BJ (cell line): ENCODE data around the gene SCN1B. TPM values are rescaled to one million over a fixed set of nuclear protein-coding genes. Genes with fewer than 3 reads are reported as not detected.

Experiments used
- CTCF ChIA-PET: fragments of 350-600 bp; formaldehyde crosslinking; extraction: SDS; loops from one replicate; lab custom pipeline; 2021; ENCODE audit warnings: antibody characterized with exemption, inconsistent platforms; lab: Yijun Ruan, JAX
- POLR2A ChIA-PET: fragments of 300-600 bp; sonication (Branson Sonifier 250); formaldehyde crosslinking; extraction: SDS; loops from one replicate; lab custom pipeline; 2021; ENCODE audit warnings: antibody characterized with exemption; lab: Charles Lee
- DNase-seq: peaks from one replicate; pipeline ENCODE4 v3.0.0-alpha.2; 2011; ENCODE audit warnings: low read depth
- H3K27me3 ChIP-seq: 2 replicates; pipeline ENCODE4 v1.6.0; 2011; ENCODE audit warnings: low read length; ENCODE audit not compliant: control insufficient read depth, insufficient read depth
- H3K36me3 ChIP-seq: 2 replicates; pipeline ENCODE4 v1.5.1; 2011; ENCODE audit warnings: low read length; ENCODE audit not compliant: control insufficient read depth, insufficient read depth
- H3K4me3 ChIP-seq: 2 replicates; pipeline ENCODE4 v1.5.1; 2011; ENCODE audit warnings: low read depth, mild to moderate bottlenecking, control low read depth, low read length
- CTCF ChIP-seq: IDR thresholded peaks from 2 replicates; pipeline ENCODE4 v1.5.1; 2011; ENCODE audit warnings: low read depth, mild to moderate bottlenecking, control low read depth, inconsistent platforms, low read length, moderate library complexity; ENCODE audit not compliant: insufficient read depth
- polyA plus RNA-seq: library from polyadenylated mRNA; depleted of rRNA; stranded (reverse); fragments of >200 nt; gene quantifications from 2 replicates; pipeline ENCODE4 v1.2.3, GENCODE V29; 2011

The SCN1B gene
- polyA plus RNA-seq, 1 experiment = 9.5 TPM

- TF ChIP-seq CTCF = no peak
- CTCF ChIA-PET = interaction anchor here (0.6 to 1.8 kb wide), 3 partner anchors 9 to 70 kb away, joined by 3 to 5 read pairs (median 3); no protein-coding TSS in a partner anchor
- POLR2A ChIA-PET = no interaction called here
- Histone ChIP-seq H3K36me3 (peaks cover 50% of the 10 kb centered on the region), H3K4me3 (no peak overlapping the region), H3K27me3 (no peaks in the 10 kb centered on the region)
- DNase-seq = no peak
Measured at GRCh38 chr19:35021596-35021995, 8.7 kb upstream of the SCN1B start.

- CTCF ChIA-PET = interaction anchor here (0.9 to 1.8 kb wide), 4 partner anchors 10 to 69 kb away, joined by 3 to 6 read pairs (median 4); no protein-coding TSS in a partner anchor
- POLR2A ChIA-PET = no interaction called here
Measured at GRCh38 chr19:35022460-35022859, 7.8 kb upstream of the SCN1B start.

DNA sequence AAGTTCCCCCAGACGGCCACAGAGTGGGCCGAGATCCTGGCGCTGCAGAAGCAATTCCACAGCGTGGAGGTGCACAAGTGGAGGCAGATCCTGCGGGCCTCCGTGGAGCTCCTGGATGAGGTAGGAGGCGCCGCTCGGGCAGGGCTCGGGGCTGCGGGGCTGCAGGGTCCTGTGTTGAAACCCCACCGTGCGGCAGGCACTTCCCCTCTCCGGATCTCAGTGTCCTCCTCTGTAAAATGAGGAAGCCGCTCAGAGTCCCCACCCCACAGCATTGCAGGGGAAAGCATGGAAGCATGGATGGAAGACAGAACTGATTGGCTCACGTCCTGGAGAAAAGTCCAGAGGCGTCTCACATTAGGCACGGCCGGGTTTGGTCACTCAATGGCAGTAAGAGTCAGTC lies 6.8 kb upstream of the SCN1B start:
- Histone ChIP-seq H3K36me3 (peaks cover 47% of the 10 kb centered on the region), H3K27me3 (no peaks in the 10 kb centered on the region), H3K4me3 (no peak overlapping the region)
- no peak for TF ChIP-seq CTCF
- ChIA-PET POLR2A (no interaction called here), CTCF (no interaction called here)
- DNase-seq = no peak

More at GRCh38 chr19:35022460-35022859, 7.8 kb upstream of the SCN1B start:
- Histone ChIP-seq H3K27me3 (no peaks in the 10 kb centered on the region), H3K36me3 (peaks cover 49% of the 10 kb centered on the region), H3K4me3 (no peak overlapping the region)
- TF ChIP-seq CTCF = no peak
- DNase-seq = no peak

DNA sequence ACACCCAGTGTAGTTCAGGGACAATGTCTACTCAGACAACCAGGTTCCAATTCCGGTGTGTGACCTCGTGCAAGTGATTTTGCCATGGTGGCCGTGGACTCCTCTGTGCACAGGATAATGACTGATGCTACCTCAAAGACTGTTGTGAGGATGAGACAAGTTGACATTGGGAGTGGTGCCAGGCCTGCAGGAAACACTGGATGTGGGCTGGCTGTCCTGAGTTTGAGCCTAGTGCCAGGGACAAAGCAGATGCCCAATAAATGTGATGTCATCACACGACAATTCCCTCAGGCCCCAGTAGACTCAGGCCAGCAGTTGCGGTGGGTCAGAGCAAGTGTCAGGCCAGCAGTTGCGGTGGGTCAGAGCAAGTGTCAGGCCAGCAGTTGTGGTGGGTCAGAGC lies 6.2 kb upstream of the SCN1B start:
- H3K36me3 ChIP-seq = peaks cover 42% of the 10 kb centered on the region
- no peaks in the 10 kb centered on the region for H3K27me3 ChIP-seq
- CTCF ChIA-PET = no interaction called here
- no peak overlapping the region for H3K4me3 ChIP-seq
- POLR2A ChIA-PET = no interaction called here
- no peak for TF ChIP-seq CTCF
- no peak for DNase-seq

- TF ChIP-seq CTCF = no peak
- H3K4me3 ChIP-seq = no peak overlapping the region
- no peak for DNase-seq
- ChIA-PET POLR2A (interaction anchor here (0.5 kb wide), 1 partner anchor 713 kb away, joined by 3 read pairs; no protein-coding TSS in a partner anchor), CTCF (interaction anchor here (0.8 to 2.6 kb wide), 4 partner anchors 13 to 54 kb away, joined by 3 to 18 read pairs (median 4); no protein-coding TSS in a partner anchor)
- peaks cover 30% of the 10 kb centered on the region for H3K36me3 ChIP-seq
- H3K27me3 ChIP-seq = no peaks in the 10 kb centered on the region
Measured at GRCh38 chr19:35025969-35026368, 4.3 kb upstream of the SCN1B start.
